Thoracic aorta (tissue), 2 donors: ENCODE data around the gene MGA. TPM values are rescaled to one million over a fixed set of nuclear protein-coding genes. Genes with fewer than 3 reads are reported as not detected.

Source experiments
- ATAC-seq: fragments of 150-250 bp; one replicate; pipeline ENCODE4 v1.8.0; 2017; ENCODE audit warnings: low read depth; ENCODE audit not compliant: insufficient number of reproducible peaks, low FRiP score
- DNase-seq: peaks from one replicate; pipeline ENCODE4 v3.0.0-alpha.2; 2020; ENCODE audit warnings: low spot score
- H3K27ac ChIP-seq, 2 donors: fragments of 200-600 bp; sonication (generic); 1 replicate in 1 of 2; 2 replicates in 1 of 2; pipeline ENCODE4 v1.5.1; 2016; ENCODE audit warnings: mild to moderate bottlenecking in 2 of 2, moderate library complexity in 2 of 2
- H3K27me3 ChIP-seq: fragments of 200-600 bp; sonication (generic); replicated peaks from 2 replicates; pipeline ENCODE4 v1.6.0; 2016; ENCODE audit warnings: mild to moderate bottlenecking; ENCODE audit not compliant: insufficient read depth
- H3K36me3 ChIP-seq: fragments of 200-600 bp; sonication (generic); one replicate; pipeline ENCODE4 v1.5.1; 2016
- H3K4me1 ChIP-seq, 2 donors: fragments of 200-600 bp; sonication (generic); 1 replicate in 1 of 2; 2 replicates in 1 of 2; pipeline versions ENCODE4 v1.5.1 to v1.6.0; 2016; ENCODE audit warnings: low read depth in 2 of 2, mild to moderate bottlenecking in 1 of 2; ENCODE audit not compliant: control insufficient read depth in 1 of 2
- H3K4me3 ChIP-seq: fragments of 200-600 bp; sonication (generic); 2 replicates; pipeline ENCODE4 v1.5.1; 2016; ENCODE audit warnings: mild to moderate bottlenecking
- H3K9me3 ChIP-seq: fragments of 200-600 bp; sonication (generic); 2 replicates; pipeline ENCODE4 v1.5.1; 2016
- CTCF ChIP-seq: fragments of 200-600 bp; sonication (generic); IDR thresholded peaks from one replicate; pipeline ENCODE4 v1.5.1; 2019; ENCODE audit warnings: antibody characterized with exemption
- total RNA-seq, 2 donors: library from RNA; depleted of rRNA; stranded (reverse); fragments of >200 nt; gene quantifications; one replicate each; pipeline versions ENCODE4 v1.1.0 to v1.2.3, GENCODE V29; 2016

The MGA gene
- total RNA-seq, 2 donors from 2014 or later: 32.5 to 57.2 TPM

- DNase-seq: no peak
- no peak overlapping the region for H3K27ac ChIP-seq
- no peaks in the 10 kb centered on the region for H3K9me3 ChIP-seq
- TF ChIP-seq CTCF: no peak
- peaks cover 0 to 20% of the 10 kb centered on the region in 2 donors for H3K4me1 ChIP-seq
- H3K36me3 ChIP-seq: no peaks in the 10 kb centered on the region
- H3K4me3 ChIP-seq: no peak overlapping the region
- no peak for ATAC-seq
- no peaks in the 10 kb centered on the region for H3K27me3 ChIP-seq
Measured at GRCh38 chr15:41806291-41807181, 146.3 kb downstream of the MGA start.

DNA sequence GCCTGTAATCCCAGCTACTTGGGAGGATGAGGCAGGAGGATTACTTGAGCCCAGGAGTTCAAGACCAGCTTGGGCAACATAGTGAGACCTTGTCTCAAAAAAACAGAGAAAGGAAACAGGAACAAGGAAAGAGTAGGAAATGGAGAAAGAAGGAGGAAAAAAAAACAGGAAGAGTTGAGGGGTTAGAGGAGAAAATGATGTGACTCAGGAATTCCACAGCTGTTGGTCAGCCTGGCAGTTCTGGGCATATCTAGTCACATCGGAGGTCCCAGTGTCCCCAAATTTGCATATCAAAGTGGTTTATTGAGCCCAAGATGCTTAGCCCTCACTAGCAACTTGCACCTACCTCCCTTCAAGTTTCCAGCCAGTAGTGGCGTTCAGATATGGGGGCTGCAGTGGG is 148.9 kb downstream of the MGA start:
- no peak for DNase-seq

GRCh38 chr15:41809526-41810220 is 149.5 kb downstream of the MGA start:
- ATAC-seq (no peak), DNase-seq (no peak)
- TF ChIP-seq CTCF: no peak
- no peak overlapping the region for H3K4me3 ChIP-seq
- no peaks in the 10 kb centered on the region for H3K27me3 ChIP-seq
- no peaks in the 10 kb centered on the region for H3K9me3 ChIP-seq
- no peak overlapping the region for H3K27ac ChIP-seq
- H3K4me1 ChIP-seq: peaks cover 0 to 10% of the 10 kb centered on the region in 2 donors
- H3K36me3 ChIP-seq: peaks cover 16% of the 10 kb centered on the region

More for the DNA sequence above, 148.9 kb downstream of the MGA start:
- H3K36me3 ChIP-seq: peaks cover 13% of the 10 kb centered on the region
- H3K4me3 ChIP-seq: no peak overlapping the region
- H3K27ac ChIP-seq: no peak overlapping the region
- H3K9me3 ChIP-seq: no peaks in the 10 kb centered on the region
- no peak for TF ChIP-seq CTCF
- no peaks in the 10 kb centered on the region for H3K27me3 ChIP-seq
- no peak for ATAC-seq
- peaks cover 0 to 16% of the 10 kb centered on the region in 2 donors for H3K4me1 ChIP-seq

DNA sequence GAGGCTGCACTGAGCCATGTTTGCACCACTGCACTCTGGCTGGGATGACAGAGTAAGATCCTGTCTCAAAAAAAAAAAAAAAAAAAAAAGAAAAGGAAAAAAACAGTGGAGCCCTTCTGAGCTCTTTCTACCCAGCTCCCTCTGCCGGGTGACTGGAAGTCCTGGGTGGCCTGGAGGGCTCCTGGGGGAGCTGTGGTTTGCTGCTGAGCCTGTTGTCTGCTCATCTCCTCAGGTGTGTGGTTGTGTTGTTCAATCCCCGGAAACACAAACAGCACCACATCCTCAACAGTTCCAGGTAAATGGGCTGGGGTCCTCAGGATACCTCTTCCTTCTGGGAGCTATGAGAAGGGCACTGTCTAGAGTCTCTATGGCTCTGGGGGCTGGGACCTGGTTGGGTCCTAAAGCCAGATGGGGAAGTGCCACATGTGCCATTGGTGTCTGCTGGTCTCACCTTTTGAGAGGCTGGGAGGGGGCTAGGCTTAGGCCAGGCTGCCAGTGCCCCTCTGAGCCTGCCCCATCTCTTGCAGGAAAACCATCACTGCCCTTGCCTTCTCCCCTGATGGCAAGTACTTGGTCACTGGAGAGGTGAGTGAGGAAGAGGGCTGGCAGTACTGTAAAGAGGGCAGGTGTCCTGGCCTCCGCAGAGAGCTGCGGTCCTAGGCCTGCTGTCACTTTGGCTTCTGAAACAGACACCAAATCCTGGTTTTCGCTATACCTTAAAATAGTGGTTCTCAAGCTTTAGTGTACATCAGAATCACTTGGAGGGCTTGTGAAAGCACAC is 150.6 kb downstream of the MGA start:
- ATAC-seq (no peak), DNase-seq (no peak)
- no peaks in the 10 kb centered on the region for H3K27me3 ChIP-seq
- no peaks in the 10 kb centered on the region for H3K9me3 ChIP-seq
- TF ChIP-seq CTCF: no peak
- no peak overlapping the region for H3K27ac ChIP-seq
- H3K4me1 ChIP-seq: no peaks in the 10 kb centered on the region
- no peak overlapping the region for H3K4me3 ChIP-seq
- H3K36me3 ChIP-seq: peaks cover 25% of the 10 kb centered on the region
